ENCODE data around the gene PUM1. TPM values are rescaled to one million over a fixed set of nuclear protein-coding genes. Genes with fewer than 3 reads are reported as not detected.

PUM1 gene
- total RNA-seq, 1 donor from 2014 or later: 185 TPM

DNA sequence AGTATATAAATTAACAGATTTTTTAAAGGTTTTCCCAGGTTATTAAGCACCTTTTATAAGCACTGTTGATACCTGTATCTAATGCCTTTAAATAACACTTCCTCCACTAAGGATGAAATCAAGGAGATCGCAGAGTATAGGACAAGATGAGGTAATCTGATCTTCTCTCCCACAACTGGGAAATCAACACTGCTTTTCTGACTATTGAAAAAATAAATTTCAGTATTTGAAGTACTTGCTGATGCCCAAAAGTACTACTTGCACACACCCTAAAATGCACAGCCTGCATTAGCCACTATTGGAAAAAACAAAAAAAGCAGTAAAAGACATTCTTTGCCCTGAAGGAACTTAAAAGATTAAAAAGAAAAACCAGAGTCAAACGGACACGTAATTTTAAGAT lies 48.6 kb downstream of the PUM1 start:
- Mint-ChIP-seq H3K4me3 (peak overlapping the region; percentile 22), H3K36me3 (peaks cover 21% of the 10 kb centered on the region), H3K27me3 (no peaks in the 10 kb centered on the region), H3K27ac (peak overlapping the region; percentile 48), H3K4me1 (ENCODE audit: unreplicated experiment) (peaks cover 46% of the 10 kb centered on the region), H3K9me3 (no peaks in the 10 kb centered on the region)
- TF ChIP-seq, protein P1, sequence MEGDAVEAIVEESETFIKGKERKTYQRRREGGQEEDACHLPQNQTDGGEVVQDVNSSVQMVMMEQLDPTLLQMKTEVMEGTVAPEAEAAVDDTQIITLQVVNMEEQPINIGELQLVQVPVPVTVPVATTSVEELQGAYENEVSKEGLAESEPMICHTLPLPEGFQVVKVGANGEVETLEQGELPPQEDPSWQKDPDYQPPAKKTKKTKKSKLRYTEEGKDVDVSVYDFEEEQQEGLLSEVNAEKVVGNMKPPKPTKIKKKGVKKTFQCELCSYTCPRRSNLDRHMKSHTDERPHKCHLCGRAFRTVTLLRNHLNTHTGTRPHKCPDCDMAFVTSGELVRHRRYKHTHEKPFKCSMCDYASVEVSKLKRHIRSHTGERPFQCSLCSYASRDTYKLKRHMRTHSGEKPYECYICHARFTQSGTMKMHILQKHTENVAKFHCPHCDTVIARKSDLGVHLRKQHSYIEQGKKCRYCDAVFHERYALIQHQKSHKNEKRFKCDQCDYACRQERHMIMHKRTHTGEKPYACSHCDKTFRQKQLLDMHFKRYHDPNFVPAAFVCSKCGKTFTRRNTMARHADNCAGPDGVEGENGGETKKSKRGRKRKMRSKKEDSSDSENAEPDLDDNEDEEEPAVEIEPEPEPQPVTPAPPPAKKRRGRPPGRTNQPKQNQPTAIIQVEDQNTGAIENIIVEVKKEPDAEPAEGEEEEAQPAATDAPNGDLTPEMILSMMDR (conservative IDR thresholded peaks at IDR 0.05): no peak
- no peak for DNase-seq (ENCODE audit: extremely low spot score, unreplicated experiment)

DNA sequence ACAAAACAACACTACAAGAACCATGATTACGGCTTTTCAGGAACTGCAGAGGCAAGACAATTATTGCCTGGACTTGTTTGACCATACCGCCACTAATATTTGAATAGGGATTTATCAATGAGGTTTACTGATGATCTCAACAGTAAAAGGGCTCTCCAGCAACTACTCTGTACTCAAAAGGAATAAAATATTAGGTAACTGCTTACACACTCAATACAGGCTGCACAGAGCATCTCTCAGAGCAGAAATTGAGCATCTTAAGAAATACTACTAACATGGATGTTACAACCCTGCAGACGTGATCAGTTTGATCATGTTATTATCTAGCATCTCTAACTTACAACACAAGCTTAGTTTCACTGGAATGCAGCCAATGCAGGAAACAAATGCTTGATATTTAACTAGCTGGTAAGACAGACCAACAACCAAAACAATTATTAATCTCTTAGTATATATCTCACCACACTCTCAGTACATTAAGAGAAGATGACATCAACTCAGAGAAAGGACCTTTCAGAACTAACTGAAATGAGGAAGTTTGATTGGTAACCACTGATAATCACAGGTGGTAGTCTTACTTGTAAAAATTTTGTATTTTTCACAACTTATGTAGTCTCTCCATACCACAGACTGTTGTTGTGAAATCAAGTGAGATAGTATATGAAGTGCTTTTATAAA lies 52.2 kb downstream of the PUM1 start:
- H3K27ac Mint-ChIP-seq: peak overlapping the region; percentile 32
- peaks cover 15% of the 10 kb centered on the region for H3K36me3 Mint-ChIP-seq
- TF ChIP-seq, protein P1 (conservative IDR thresholded peaks at IDR 0.05): no peak
- no peaks in the 10 kb centered on the region for H3K9me3 Mint-ChIP-seq
- no peak for DNase-seq (ENCODE audit: extremely low spot score, unreplicated experiment)
- peak overlapping the region; percentile 9 for H3K4me3 Mint-ChIP-seq
- peaks cover 34% of the 10 kb centered on the region for H3K4me1 Mint-ChIP-seq (ENCODE audit: unreplicated experiment)
- no peaks in the 10 kb centered on the region for H3K27me3 Mint-ChIP-seq

DNA sequence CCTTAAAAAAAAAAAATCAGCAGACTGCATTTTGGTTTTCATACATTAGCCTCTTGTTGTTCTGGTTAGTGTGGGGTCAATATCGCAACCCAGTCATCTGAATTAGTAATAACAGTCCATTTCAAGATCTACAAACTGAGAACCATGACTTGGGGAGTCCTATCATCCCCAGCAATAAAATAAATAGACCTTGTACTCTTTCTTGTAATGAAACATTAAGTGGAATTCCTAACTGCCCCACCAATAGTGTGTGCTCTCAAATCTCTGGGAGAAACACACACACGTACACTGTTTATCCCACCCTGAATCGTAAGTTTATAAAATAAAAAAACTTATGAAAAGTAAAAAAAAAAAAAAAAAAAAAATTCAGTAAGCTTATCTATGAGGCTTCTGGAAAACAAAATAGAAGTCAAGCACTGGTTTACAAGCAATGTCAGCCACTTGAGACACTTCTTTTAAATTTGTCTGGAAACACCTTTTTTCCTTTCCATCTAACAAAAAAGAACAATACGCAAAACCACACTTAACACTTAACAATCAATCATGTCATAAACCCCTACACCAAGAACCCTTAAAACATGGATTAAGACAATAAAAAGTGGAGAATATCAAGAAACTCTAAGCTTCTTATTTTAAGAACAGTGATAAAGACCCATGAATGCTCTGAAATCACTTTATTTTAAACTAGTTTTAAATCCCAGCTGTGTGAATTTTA lies 53.1 kb downstream of the PUM1 start:
- peaks cover 16% of the 10 kb centered on the region for H3K36me3 Mint-ChIP-seq
- no peaks in the 10 kb centered on the region for H3K9me3 Mint-ChIP-seq
- H3K4me3 Mint-ChIP-seq: no peak overlapping the region
- H3K4me1 Mint-ChIP-seq (ENCODE audit: unreplicated experiment): peaks cover 39% of the 10 kb centered on the region
- TF ChIP-seq, protein P1 (conservative IDR thresholded peaks at IDR 0.05): no peak
- no peak for DNase-seq (ENCODE audit: extremely low spot score, unreplicated experiment)
- no peaks in the 10 kb centered on the region for H3K27me3 Mint-ChIP-seq
- H3K27ac Mint-ChIP-seq: peak overlapping the region; percentile 22

DNA sequence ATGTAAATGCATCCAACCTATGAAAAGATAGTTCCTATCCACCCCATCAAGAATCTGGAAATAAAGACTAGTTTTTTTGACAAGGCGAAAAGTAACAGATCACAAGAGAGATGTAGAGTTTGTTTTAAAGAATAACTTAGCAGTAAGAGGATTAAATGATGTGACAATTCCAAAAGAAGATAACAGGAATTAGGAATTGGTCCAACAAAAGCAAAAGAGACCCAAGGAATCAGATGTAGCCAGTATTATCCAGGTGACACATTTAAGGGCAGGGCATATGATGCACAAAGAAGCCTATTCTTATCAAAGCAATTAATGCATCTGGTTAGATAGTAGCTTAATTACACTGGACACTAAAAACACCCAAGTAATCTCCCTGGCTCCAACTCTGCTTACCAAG lies 53.8 kb downstream of the PUM1 start:
- H3K4me1 Mint-ChIP-seq (ENCODE audit: unreplicated experiment): peaks cover 35% of the 10 kb centered on the region
- no peak overlapping the region for H3K4me3 Mint-ChIP-seq

DNA sequence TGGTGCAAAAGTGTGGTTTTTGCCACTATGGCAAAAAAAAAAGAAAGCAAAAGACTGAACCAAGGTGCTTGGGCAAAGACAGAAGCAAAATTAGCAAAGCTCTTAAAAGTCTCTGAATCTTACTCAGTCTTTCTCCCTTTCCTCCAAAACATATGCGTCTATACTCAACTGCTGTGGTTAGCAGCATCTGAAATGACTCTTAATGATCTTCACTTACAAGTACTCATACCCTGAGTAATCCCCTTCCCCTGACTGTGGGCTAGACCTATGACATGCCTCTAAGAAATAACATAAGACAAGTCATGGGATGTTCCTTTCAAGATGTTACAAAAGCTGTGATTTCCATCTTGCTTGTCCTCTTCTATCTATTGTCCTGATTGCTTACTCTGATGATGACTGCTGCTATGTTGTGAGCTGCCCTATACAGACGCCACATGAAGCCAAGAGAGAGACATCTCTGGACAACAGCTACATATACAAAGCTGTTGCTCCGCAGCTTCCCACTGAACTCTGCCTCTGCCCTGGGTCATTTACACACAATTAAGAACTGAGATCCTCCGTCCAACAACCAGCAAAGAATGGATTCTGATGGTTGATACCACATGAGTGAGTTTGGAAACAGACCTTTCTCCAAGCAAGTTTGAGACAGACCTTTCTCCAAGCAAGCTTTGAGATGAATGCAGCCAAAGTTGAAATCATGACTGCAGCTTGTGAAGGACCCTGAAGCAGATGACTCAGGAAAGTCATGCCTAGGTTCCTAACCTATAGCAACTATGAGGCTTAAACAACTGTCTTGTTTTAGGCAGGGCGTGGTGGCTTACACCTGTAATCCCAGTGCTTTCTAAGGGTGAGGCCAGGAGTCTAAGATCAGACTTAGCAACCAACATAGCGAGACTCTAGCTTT lies 55.2 kb downstream of the PUM1 start:
- H3K27ac Mint-ChIP-seq: peak overlapping the region; percentile 4
- peaks cover 21% of the 10 kb centered on the region for H3K36me3 Mint-ChIP-seq
- TF ChIP-seq, protein P1 (conservative IDR thresholded peaks at IDR 0.05): no peak
- no peaks in the 10 kb centered on the region for H3K27me3 Mint-ChIP-seq
- no peaks in the 10 kb centered on the region for H3K9me3 Mint-ChIP-seq
- H3K4me3 Mint-ChIP-seq: peak overlapping the region; percentile 2
- no peak for DNase-seq (ENCODE audit: extremely low spot score, unreplicated experiment)
- peaks cover 42% of the 10 kb centered on the region for H3K4me1 Mint-ChIP-seq (ENCODE audit: unreplicated experiment)

More for the DNA sequence above, 53.8 kb downstream of the PUM1 start:
- peaks cover 11% of the 10 kb centered on the region for H3K36me3 Mint-ChIP-seq
- TF ChIP-seq, protein P1 (conservative IDR thresholded peaks at IDR 0.05): no peak
- H3K27me3 Mint-ChIP-seq: no peaks in the 10 kb centered on the region
- no peak overlapping the region for H3K27ac Mint-ChIP-seq
- DNase-seq (ENCODE audit: extremely low spot score, unreplicated experiment): no peak
- no peaks in the 10 kb centered on the region for H3K9me3 Mint-ChIP-seq
